ENCODE measurements around the gene OSGEP.
A peak's percentile ranks its signal among the peaks of the same experiment; 100 is the strongest.
"Not testable (repeated sequence)": the region's sequence is repeated elsewhere in the genome, so short reads cannot be mapped to it uniquely, and the experiment has no call there.

The OSGEP gene

DNA sequence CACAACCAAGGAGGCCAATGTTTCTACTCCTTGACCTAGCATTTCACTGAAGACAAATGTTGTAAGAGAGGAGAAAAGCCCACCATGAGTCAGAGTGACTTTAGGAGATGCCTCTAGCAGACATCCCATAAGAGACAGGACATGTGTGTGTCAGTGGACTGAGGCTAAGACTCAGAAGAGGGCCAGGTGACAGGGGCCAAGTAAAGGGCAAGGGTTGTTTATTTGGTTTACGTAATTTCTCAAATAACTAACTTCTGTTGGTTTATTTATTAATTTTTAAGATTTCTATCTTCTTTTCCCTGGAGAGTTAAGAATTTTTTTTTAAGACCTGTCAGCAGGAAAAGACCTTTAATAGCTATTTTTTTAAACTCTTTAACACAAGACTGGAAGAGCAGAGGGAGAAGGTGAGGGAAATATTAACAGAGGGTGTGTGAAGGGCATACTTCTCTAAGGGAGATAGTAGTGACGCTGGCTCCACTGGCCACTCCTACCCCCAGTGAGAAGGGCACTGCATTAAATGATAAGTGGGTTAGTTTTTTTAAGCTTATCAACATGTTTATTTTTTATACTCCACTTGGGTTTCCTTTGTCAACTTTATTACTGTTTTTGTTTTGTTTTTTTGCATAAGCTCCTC lies 18.0 kb upstream of the OSGEP start:
- DNase-seq = no peak

DNA sequence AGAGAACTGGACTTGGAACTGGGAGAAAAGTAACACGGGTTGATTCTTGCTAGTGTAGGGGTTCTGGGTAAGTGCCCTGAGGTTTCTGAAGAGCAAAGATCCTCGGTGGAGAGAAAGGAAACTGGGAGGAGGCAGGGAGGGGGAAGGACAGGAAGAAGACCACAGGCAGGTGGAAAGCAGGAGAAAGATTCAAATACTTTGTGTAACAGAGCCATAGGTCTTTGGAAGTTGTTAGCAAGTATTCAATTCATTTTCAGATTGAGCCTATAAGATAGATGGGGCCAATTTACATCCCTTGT lies 15.9 kb upstream of the OSGEP start:
- DNase-seq = no peak

DNA sequence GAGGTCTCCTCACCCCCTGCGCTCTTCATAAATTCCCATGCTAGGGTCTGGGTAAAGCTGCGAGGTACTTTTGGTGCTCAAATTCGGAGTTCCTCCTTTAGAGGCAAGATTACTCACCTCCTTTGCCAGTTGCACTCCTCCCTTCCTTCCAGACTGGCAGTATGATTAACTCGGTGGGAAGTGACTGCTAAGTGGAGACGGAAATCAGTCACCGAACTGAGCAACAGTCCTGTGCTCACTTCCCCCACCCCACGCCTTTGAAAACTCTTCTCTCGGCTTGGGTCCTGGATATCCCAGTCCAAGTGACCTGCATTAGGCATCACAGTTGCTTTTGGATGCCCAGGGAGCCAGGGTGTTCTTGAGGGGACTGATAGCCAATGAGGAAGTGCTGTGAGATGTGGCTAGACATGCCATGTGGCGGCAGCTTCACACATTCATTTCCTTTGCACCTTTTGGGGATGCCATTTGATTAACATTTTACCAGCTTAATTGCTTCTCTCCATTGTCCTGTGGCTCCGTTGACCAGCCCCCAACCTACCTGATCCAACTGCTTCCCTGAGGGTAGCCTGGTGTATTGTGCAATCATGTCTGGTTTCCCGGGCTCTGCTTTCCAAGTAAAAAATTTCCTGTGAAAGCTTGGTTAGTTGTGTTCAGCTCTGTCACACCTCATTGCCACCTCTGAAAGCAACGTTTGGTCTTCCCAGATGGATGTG lies 15.4 kb upstream of the OSGEP start:
- peak; percentile 53 for DNase-seq

DNA sequence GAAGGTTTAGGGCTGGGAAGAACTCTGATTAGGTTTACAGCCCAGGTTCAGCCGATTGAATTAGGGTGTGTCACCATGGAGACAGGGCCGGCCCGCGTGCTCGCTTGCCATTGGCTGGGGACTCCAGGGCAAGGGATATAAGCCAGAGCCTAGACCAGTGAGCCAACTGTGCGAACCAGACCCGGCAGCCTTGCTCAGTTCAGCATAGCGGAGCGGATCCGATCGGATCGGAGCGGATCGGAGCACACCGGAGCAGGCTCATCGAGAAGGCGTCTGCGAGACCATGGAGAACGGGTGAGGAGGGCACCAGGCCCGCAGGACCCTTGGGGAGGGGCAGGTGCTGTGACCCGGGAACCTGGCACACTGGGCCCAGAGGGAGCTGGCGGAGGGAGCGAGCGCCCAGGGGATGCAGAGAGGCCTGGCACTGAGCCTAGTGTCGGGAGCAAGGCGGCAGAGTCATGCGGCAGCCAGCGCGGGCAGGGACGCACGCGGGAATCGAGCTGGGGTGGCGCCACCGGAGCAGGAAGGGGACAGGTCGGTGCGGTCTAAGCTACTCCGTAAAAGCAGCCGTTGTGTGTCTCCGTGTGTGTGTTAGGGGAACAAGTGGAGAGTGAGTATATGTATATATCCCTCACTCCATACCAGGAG lies 14.8 kb upstream of the OSGEP start, which contains the start of gene PNP:
Gene PNP, plus strand, starts transcription at position 165 of the 648 bp plus-strand sequence. Its CDS starts 119 bp downstream, at position 284.
- peak; percentile 86 for DNase-seq

DNA sequence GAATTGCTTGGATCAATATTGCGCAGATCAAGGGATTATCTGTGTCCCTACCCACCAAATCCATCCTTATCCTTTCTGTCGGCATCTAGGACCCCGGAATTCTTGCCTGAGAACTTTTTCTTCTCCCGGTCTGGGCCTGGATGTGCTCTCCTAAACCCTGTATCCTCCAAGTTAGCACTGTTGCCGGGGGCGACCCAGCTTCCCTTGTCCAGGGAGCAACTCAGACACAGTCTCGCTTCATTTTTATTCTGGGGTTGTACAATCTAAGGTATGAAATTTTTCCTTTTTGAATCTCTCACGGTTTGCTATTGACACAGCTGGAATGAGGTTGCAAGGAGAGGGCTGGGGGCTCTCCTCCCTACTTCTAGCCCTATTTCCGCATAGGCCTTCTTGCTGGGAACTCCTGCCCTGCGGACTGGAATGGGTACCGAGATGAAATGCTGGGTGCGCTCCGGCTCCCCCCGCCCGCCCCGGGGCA lies 14.2 kb upstream of the OSGEP start:
- no peak for DNase-seq

DNA sequence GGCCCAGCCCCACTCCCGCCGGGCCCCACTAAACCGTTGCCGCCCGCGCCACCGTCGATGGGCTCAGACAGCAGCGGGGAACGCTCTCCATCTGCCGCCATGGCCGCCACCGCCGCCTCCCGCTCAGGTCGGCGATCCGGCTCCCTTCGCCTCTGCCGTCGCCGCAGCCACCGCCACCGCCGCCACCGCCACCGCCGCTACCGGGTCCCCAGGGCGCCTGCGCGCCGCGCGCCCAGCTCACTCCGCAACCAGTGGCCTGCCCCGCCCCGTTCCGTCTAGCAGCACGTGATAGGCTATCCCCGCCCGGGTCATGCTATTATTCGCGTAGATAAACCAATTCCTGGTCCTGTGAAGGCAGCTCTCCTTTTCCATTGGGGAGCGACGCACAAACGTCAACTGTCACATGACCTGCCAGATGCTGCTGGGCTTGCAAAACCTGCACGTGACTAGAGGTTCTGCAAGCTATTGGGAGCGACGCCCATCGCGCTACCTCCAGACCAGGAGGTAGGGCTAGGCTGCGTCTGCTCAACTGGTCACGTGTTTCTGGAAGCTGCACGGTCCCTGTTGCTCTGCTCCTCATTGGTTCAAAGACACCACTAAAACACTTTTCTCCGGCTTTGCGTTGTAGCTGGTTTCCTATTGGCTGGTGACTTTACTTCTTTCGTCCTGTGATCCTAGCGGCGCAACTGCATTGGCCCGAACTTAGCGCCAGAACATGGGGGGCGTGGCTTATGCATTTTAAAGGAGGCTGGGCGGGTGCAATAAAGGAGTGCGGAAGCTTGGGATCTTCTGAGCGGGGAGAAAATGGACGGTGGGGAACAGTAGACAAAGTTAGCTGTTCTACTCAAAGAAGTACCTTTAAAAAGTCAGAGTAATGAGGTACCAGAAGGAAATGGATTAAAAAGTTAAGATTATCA lies 6.9 kb upstream of the OSGEP start, which contains the start of gene PIP4P1:
Gene PIP4P1, minus strand, starts transcription at position 210 of the 917 bp plus-strand sequence. Its CDS starts 109 bp downstream, at position 101.
- DNase-seq = peak; percentile 83

DNA sequence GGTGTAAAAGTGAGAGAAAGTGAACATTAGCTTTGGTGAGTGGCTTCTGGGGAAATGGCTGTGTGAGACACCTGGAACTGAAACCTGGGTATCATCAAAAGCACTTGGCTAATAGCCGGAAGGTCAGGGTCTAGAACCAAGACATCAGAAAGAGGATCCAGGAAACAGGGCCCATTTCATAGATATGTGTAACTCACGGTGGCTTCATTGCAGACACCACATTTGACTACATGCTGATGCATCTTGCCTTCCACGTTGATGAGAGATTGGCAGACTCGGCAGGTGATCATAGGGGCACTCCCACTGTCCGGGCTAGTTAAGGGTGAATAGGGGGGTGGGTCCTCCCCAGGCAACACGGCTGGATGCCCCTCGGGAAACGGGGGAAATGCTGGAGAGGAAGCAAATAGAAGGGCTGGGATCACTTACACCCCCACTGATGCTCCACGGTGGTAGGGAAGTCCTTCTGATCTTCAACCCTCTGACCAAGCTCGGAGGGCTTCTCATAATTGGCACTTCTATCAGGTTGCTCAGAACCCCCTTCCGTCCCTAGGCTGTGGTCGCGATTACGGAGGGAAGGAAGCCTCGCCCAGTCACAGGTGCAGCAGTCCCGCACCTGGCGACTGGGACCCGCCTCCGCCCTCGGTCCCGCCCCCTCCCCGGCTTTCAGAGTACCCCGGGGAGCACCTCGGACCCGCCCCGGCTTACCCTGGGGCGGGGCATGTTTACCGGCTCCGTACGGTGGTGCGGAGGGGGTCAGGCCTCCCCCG lies 6.0 kb upstream of the OSGEP start:
- peak; percentile 28 for DNase-seq

DNA sequence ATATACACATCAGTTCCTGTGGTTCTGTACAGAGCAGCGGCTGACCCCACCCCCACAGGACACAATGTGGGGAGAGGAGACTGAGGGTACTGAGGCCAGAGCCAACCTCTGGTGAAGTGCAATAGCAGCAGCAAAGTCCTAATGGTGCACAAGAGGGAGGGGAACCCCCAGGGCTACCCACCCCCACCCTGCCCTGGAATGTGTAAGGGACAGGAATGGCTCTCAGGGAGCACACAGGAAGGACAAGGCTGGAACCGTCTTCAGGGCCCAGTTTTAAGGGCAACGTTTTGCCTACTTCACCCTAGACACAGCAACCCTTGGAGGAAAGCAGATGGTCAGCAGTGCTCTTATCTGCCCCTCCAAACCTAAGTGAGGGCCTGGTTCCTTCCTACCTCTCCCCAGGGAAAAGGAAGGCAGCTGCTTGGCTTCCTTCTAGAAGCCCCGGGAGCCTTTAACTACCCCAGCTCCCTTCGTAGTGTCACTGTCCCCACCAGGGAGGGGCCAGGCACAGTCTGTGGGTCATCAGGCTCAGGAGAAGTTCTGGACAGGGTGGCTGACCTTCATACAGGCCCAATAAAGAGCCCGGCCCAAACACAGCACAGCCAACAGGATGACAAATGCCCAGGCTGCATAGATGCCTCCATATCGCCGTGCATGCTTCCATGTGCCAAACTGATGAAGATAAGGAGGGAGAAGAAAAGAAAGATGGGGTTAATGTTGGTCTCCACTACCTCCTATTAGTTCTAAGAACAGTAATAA lies 3.6 kb upstream of the OSGEP start:
- DNase-seq = no peak

DNA sequence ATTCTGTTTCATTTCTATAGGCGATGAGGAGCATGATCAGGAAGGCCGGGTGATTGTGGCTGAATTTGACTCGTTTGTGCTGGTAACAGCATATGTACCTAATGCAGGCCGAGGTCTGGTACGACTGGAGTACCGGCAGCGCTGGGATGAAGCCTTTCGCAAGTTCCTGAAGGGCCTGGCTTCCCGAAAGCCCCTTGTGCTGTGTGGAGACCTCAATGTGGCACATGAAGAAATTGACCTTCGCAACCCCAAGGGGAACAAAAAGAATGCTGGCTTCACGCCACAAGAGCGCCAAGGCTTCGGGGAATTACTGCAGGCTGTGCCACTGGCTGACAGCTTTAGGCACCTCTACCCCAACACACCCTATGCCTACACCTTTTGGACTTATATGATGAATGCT lies 2.4 kb upstream of the OSGEP start:
- DNase-seq = no peak

DNA sequence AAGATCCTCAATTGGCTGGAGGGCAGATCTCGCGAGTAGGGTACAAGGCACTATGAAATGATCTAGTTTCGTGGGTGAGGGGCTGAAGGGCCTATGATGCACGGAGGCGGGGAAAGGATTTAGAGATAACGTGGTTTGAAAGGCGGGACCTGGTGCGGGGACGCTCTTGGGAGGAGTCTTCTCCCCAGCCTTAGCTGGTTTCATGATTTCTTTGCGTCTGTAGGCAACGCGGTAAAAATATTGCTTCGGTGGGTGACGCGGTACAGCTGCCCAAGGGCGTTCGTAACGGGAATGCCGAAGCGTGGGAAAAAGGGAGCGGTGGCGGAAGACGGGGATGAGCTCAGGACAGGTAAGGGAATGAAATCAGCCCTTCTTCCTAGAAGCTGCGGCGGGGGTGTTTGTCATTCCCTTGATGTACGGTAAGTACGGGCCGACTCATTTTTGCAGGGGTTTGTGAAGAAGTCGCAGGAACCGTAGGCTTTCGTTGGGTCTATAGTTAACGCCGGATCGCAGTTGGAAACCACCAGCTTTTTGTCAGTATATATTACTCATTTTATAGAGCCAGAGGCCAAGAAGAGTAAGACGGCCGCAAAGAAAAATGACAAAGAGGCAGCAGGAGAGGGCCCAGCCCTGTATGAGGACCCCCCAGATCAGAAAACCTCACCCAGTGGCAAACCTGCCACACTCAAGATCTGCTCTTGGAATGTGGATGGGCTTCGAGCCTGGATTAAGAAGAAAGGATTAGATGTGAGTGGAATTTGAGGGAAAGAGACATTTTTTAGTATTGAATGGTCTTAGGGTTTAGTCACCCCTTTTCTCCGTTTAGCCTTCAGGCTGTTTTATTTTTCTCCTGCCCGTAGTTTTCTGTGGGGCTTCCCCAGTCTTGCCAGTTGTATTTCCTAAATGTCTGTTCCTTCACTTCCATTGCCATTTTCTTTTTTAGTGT lies 1.0 kb upstream of the OSGEP start:
- no peak for DNase-seq

DNA sequence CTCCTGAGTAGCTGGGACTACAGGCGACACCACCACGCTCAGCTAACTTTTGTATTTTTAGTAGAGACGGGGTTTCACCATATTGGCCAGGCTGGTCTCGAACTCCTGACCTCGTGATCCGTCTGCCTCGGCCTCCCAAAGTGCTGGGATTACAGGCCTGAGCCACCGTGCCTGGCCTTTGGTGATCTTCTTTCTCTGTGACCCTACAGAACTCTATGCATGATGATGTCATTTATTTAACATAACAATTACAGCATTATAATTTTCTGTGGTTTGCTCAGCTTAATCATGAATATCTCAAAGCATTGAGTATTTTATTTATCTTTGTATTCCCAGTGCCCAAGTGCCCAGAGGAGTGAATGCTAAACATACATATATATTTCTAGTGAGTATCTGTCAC lies 1.8 kb downstream of the OSGEP start:
- not testable (repeated sequence) for DNase-seq

DNA sequence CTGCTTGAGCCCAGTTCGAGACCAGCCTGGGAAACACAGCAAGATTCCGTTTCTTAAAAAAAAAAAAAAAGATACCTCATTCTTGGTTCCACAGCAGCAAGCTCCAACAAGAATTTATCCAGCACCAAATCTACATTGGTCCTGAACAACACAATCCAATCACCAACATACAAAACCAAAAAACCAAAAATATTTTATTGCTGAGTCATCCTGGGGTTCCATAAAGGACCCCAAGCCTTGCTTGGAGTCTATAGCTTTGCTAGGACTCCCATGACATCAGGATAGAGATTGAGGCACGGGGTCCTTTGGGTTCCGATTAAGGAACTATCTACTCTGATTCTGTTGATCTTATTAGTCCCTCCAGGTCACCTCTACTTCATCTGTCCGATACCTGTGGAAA lies 7.7 kb downstream of the OSGEP start:
- DNase-seq = no peak

DNA sequence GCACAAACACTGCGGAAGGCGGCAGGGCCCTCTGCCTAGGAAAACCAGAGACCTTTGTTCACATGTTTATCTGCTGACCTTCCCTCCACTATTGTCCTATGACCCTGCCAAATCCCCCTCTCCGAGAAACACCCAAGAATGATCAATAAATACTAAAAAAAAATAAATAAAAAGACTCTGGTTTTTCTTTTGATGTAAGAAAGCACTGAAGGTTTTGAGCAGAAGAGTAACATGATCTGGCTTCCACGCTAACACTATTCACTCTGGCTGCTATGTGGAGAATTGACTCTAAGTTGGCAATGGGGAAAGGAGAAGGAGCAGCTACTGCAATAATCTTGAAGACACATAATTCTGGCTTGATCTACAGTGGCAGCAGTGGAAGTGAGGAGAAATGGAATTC lies 11.0 kb downstream of the OSGEP start:
- not testable (repeated sequence) for DNase-seq

DNA sequence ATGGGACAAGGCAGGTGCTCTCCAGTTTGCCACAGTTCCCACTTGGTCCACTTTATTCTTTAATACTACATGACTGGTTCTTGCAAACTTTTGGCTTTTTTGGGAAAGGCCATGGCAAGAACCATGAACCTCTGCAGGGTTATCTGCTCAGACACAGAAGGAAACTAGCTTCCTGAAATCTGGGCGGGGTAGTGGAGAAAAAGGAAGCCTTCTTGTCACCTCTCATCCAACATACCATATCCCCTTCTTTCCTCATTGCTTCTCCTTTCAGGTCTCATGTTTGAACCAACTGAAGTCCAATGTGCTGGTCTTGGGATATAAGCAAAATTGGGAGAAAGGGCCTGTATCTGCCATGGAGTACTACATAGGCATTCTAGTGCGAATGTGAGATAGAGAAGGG lies 13.2 kb downstream of the OSGEP start:
- no peak for DNase-seq

DNA sequence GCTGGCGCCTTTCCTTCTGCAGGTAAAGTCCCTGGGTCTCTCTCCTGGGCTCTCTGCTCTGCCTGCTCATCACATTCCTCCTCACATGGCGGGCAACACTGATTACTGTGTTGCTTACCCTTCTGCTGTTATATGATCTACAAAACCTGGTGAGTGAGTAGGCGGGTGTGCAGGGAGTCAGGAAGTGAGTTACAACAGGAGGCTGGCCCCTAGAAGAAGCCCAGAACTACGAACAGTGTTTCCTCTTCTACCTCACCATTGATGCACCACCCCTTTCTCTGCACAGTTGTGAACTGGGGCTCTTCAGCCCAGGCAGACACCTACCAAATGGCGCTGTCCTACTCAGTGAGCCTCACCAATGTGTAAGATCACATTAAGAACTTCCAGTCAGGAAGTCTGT lies 13.7 kb downstream of the OSGEP start:
- no peak for DNase-seq

DNA sequence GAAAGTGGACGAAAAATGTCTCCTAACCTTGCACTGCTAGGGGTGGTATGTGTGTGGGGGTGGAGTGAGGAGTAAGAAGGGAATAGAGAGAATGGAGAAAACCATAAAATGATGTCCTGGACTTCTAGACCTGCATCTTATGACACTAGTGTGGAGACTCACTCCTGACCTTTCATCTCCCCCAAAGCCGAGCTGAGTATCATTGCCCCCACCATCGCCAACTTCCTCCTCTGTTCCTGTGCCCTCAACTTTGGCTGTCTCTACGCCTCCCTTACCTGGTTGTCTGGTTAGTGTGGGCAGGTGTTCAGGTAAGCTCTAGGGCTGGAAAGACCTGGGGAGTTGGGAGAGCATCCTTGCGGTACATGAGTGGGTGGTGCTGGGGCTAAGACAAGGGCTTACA lies 14.1 kb downstream of the OSGEP start:
- no peak for DNase-seq

DNA sequence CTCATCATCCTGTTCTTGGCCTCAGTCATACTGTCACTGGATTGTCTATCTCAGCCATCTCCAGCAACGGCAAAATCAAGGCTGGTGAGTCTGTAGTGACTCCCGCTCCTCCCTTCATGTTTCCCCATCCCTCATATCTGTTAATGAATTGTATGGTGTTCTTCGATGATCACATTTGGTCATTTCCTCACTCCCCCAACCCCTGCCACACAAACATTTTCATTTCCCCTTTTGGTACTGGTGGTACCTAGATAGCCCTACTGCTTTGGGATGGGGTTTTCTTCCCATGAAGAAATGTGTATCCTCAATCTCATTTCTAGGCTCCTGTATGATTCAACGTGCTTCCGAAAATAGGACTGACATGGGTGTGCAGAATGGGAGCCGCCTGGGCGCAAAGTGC lies 15.9 kb downstream of the OSGEP start:
- DNase-seq = no peak

DNA sequence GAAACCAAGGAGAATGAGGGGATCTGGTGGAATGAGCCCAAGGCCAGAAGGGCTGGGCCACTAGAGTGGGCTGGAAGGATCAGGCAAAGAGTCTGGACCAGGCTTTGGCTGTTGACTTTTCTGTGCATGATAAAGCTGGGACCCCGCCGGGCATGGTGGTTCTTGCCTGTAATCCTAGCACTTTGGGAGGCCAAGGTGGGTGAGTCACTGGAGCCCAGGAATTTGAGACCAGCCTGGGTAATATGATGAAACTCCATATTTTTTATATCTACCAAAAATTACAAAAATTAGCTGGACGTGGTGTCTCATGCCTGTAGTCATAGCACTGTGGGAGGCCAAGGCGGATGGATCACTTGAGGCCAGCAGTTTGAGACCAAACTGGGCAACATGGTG lies 18.3 kb downstream of the OSGEP start:
- DNase-seq = no peak

DNA sequence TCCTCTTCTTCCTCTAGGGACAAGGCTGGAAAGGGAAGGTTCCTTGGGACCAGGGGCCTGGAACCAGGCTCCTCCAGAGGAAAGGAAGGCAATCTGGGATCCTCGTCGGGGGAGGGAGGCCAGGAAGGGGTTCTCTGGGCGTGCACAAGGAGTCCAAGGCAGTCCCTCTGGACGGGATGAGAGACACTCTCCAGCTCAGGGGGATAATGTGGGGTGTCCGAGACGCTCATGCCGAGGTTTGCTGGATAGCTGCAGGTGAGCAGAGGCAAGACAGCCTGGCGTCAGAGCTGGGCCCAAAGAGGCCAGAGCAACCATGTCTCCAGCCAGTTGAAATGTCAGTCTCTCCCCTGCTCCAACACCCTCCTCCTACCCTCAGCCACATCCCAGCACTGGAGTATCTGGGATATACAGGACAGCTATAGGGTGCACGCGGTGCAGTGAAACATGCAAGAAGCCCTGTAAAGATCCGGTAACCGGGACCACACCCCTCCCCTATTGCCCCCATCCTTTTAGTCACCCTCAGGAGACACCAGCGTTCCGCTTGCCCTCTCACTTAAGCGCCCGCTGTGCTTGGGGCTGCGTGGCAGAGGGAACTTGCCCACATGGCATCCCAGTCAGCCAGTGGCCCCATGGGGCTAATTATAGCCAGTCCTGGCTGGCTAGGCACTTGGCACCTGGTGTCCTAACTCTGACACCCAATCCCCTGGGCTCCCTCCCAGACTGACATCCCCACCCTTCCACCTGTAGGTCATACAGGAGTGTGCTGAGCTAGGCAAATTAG lies 18.8 kb downstream of the OSGEP start, which contains the start of gene KLHL33:
Gene KLHL33, minus strand, starts transcription at position 585 of the 781 bp plus-strand sequence. Its CDS starts 355 bp downstream, at position 230.
- DNase-seq = no peak

Measured in right kidney (tissue), 1 donor.